ENCODE results near the gene CDA.

CDA gene

DNA sequence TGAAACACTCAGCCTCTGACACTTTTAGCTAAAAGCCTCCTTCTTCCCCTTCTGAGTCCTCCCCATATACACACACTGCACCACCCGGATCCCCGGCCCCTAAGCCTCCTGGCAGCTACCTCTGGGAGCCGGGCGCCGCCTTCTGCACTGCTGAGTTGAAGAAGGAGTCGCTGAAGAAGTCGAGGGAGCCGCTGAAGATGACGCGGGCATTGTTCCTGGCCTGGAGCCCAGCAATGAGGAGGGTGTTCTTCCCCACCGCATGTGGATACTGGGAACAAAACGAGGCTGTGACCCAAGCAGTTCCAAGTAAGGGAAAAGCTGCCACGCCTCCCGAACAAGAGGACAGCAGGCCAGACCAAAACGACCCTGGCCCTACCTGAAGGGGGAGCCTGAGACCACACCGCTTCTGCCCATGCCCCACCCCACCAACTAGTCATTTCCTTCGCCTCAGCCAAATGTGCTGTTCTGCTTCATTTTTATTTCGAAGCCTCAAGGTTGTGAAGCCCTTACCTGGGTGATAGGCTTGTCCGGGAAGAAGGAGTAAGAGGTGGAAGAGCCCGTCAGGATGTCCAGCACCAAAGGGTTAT lies 65.3 kb downstream of the CDA start:
- FAIRE-seq = no peak

DNA sequence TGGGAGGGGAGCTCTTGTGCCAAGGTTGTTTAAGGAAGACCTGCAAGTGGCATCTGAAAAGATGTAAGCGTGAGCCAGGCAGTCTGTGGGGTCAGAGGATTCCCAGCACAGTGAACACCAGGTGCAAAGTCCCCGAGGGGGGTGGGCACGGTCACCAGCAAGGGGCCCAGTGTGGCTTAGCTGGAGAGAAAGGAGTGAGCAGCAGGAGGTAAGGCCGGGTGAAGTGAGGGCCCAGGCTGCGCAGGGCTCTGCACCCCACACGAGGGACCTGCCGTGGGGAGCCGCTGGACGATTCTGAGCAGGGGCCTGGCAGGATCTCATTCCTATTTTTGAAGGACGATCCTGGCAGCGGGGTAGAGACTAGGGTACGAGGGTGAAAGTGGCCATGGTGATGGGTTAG lies 68.1 kb downstream of the CDA start:
- FAIRE-seq = no peak

DNA sequence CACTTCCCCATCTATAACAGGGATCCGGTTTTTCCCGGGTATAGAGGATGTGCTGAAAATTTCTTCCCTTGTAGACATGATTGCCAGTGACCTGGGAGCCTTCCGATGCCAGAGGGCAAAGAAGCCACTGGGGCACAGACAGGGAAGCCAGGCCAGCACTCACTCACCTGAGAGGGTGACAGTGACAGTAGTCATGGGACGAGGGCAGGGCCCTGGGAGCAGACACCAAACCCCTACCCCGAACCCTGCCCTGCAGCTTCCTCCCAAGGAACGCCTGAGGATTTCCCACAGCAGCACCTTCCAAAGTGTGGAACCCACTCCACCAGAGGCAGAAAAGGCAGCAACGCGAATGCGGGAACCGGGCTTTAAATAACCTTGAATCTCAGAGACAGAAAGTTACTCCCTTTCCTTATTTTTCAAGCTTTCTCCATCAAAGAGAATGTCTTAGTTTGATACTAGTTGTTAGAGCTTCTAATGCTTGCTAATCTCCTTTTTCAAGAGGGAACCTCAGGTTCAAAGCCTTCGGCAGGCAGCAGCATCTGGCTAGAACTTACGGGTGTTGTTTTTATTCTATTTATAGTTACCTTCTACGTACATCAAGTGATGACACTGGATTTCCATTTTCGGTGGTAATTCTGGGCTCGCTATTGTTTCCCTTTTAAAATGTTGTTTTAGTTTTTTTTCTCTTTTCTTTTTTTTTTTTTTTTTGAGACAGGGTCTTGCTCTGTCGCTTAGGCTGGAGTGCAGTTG lies 69.4 kb downstream of the CDA start:
- no peak for FAIRE-seq

DNA sequence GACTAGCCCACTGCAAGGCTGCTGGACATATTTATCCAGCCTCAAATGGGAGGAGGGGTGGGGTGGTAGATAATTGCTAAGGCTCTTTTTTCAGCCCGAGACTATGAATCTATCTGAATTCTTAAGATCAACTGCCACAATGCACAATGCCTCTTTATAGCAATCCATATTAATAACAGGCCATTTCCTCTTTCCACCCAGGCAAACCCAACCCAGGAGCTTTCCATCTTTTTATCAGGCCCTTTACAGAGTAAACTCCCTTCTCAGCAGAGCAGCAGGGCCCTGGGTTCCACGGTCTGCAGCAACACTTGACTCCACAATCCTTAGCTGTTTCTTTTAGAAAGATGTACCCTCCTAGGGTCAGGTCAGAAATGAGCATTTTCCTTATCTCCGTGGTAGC lies 71.5 kb downstream of the CDA start:
- no peak for FAIRE-seq

DNA sequence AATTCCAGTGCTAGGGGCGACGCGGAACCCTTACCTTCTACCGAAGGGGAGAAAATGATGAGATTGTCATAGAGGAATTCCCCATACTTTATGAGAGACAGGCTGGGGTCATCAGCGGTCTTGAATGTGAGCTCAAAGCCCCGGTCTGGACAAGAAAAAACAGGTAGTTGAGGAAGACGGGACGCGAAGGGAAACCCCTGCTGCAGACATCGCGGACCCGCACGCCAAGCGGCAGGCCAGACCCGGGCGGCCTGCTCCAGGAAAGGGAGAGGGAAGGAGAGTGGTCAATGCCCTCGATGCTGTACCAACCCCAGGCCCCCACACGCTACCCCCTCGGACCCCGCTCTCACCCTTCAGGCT lies 71.9 kb downstream of the CDA start:
- FAIRE-seq = no peak

DNA sequence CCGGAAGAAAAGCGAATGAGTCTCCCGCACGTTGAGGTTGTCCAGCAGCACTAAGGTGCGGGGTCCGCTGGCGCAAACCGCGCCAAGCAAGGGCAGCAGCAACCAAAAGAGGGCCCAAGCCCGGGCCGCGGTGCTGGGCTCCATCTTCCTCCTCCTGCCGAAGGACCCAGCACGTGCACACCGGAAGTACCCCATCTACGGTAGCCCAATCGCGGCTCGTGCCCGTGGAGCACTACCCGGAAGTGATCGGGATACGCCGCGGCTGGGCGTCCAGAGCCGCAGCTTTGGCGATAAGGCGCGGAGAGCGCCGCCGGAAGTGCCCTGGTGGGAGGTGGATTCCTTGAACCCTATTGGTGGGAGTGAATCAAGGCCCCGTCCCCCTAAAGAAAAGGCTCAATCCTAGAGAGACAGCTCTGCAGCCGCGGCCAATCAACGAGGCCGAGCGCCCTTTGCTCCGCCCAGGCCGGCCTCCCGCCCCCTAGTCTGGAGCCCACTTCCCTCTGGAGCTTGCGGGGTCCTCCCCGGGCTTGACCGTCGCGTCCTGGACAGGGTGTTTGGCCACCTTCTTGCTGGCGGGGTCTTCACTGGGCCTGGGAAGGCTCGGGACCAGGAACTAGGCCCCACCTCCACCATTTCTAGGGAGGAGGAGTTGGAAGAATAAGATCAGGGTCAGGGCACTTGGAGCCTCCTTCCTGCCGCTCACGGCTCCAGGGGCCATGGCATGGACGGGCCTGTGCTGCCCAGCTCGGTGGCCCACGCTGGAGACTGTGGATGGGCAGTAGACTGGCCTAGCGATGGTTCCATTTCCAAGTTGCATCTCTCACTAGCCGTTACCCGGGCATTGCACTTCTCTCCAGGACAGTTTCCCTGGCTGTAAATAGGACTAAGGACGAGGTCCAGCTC lies 72.6 kb downstream of the CDA start, which contains the start of gene DDOST:
TSS of gene DDOST (minus strand) at position 163 of the 903 bp plus-strand sequence. CDS start at position 144, 19 bp downstream.
- FAIRE-seq = peak; percentile 99

DNA sequence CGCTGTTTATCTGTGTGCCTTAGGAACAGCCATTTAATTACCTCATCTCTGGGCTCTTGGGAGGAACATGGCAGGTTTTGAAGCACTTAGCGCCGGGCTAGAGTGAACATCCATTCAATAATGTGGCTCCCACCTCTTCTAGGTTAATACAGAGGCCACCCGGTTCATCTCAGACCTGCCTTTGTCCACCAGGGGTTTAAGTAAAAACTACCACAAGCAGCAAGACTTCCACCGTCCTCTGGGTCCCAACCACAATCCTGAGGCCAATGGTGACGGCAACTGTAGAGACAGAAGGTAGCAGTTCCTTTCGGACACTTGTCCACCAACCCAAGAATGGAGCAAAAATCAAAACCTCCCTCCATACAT lies 73.2 kb downstream of the CDA start:
- FAIRE-seq = no peak

DNA sequence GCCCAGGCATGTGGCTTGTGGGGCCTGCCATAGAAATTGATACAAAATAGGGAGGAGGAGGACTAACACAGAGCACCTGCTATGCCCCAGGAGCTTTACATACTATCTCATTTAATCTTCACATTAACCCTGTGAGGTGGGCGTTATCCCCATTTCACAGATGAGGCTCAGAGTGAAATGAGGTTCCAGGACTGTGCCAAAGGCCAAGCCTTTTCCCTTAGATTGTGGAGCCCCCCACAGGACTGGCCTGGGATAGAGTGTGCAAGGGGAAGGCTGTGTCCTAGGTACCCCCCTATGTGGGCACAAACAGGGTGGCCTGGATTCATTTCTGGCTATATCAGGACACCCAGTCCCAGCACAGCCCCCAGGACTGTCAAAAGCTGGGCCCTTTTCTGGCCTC lies 74.5 kb downstream of the CDA start:
- FAIRE-seq = no peak

DNA sequence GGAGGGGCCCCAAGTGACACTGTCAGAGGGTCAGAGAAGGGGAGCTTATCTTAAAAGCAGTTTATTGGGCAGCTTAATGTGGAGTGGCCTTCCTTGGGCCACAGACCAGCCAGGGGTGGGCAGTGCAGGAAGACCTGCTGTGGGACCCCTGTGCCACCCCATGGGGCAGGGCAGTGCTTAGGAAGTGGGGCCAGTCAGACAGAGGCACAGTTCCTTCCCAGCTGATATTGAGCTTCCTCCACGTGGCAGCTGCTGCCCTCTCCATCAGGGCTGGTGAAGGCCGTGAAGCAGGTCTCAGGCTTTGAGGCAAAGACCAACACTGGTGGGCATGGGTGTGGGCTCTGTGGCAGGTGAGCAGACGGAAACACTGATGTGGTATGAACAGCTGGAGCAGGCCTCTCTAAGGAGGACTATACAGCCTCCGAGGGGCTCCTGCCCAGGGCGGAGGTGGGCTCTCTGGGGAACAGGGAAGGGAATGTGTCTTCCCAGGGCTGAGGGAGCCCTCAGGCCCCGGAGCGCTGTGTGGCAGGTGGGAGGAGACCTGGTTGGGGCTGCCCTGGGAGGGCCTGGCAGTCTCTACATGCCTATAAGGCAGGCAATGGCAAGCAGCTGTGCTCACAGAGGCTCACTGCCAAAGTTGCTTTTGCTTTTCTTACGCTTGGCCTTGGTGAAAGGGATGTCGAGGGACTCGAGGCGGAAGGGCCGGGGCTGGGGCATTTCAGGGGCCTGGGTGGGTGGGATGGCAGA lies 75.2 kb downstream of the CDA start:
- no peak for FAIRE-seq

DNA sequence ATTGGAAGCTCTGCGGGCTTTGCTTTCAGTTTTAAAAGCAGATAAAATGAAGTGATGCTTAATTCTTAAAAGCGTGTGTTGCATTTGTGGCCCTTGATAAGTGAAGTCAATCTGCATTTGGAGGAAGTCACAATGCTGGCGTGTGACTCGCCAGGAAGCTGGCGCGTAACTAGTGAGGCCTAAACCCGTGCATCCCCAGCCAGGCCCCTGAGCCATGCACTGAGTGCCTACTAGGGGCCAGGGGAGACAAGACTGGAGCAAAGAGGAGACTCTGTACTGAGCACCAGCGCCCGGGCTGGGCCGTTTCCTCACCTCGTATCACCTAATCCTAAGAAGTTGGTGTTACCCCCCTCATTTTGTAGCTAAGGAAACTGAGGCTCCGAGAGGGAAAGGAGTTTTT lies 76.8 kb downstream of the CDA start:
- FAIRE-seq = no peak

DNA sequence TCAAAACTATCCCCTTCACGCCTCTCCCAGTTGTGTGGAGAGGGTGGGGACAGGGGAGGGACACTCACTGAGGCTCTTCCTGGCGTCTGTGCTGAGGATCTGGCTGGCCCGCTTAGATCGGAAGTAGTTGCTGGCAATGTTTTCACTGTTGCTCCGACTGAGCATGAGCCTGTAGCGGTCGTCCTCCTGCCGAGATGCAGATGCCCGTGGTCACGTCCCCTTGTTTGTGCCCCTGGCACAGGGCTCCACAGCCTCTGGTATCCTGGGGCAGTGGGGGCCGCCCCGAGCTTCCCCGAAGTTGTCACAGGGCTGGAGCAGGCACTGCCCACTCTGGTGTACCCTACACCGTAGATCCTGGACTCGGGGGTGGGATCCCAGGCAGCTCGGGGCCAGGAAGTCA lies 77.2 kb downstream of the CDA start:
- no peak for FAIRE-seq

DNA sequence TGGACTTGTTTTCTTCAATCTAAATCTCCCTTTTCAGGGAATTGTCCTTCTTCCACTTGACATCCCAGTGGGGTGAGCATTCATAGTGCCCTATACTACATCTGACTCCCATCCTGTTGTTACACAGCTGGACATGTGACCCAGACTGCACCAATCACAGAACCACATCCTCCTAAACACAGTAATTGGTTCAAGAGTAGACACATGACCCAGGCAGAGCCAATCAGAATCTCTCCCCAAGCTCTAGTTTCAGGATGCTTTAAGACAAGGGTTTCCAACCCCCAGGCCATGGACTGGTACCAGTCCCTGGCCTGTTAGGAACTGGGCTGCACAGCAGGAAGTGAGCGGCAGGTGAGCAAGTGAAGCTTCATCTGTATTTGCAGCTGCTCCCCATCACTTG lies 77.9 kb downstream of the CDA start:
- no peak for FAIRE-seq
